NCI-H510A treated with DMSO at 0.1 percent for 48 hours (cell line): ENCODE measurements around the gene HSPG2.
"Not testable (repeated sequence)": the region's sequence is repeated elsewhere in the genome, so short reads cannot be mapped to it uniquely, and the experiment has no call there.

Experiments
- DNase-seq: peaks from one replicate; lab custom pipeline; 2025; lab: John Stamatoyannopoulos, UW

HSPG2 gene

GRCh38 chr1:21932127-21932526, 5.0 kb downstream of the HSPG2 start:
- DNase-seq: no peak

- no peak for DNase-seq
Measured at GRCh38 chr1:21931171-21932093, 5.7 kb downstream of the HSPG2 start.

- DNase-seq: no peak
Measured at GRCh38 chr1:21930629-21931170, 6.4 kb downstream of the HSPG2 start.

GRCh38 chr1:21930080-21930571, 7.0 kb downstream of the HSPG2 start:
- DNase-seq: no peak

- DNase-seq: no peak
Measured at GRCh38 chr1:21927533-21928237, 9.4 kb downstream of the HSPG2 start.

- DNase-seq: no peak
Measured at GRCh38 chr1:21926814-21927532, 10.1 kb downstream of the HSPG2 start.

GRCh38 chr1:21926065-21926464, 11.0 kb downstream of the HSPG2 start:
- DNase-seq: no peak

- DNase-seq: no peak
Measured at GRCh38 chr1:21925334-21925940, 11.7 kb downstream of the HSPG2 start.

GRCh38 chr1:21924503-21925005, 12.6 kb downstream of the HSPG2 start:
- no peak for DNase-seq

- no peak for DNase-seq
Measured at GRCh38 chr1:21922090-21923013, 14.8 kb downstream of the HSPG2 start.

GRCh38 chr1:21921100-21921875, 15.8 kb downstream of the HSPG2 start:
- DNase-seq: no peak

GRCh38 chr1:21919520-21919919, 17.6 kb downstream of the HSPG2 start:
- no peak for DNase-seq

- not testable (repeated sequence) for DNase-seq
Measured at GRCh38 chr1:21917239-21917631, 19.9 kb downstream of the HSPG2 start.

- no peak for DNase-seq
Measured at GRCh38 chr1:21916447-21917238, 20.5 kb downstream of the HSPG2 start.

GRCh38 chr1:21914880-21915640, 22.1 kb downstream of the HSPG2 start:
- peak; percentile 47 for DNase-seq

GRCh38 chr1:21914450-21914849, 22.7 kb downstream of the HSPG2 start:
- peak; percentile 21 for DNase-seq

- no peak for DNase-seq
Measured at GRCh38 chr1:21913763-21914162, 23.3 kb downstream of the HSPG2 start.

- DNase-seq: no peak
Measured at GRCh38 chr1:21913258-21913657, 23.9 kb downstream of the HSPG2 start.
